Spleen (tissue), 11 donors: ENCODE results near the gene CKAP2L. TPM values are rescaled to one million over a fixed set of nuclear protein-coding genes. Genes with fewer than 3 reads are reported as not detected.
A peak's percentile ranks its signal among the peaks of the same experiment; 100 is the strongest.

Experiments used
- DNase-seq: peaks from one replicate; pipeline ENCODE4 v3.0.0-alpha.2; 2020
- H3K27ac ChIP-seq, 8 donors: fragments of 200-600 bp; sonication (generic) in 7 of 8; 1 replicate in 4 of 8; 2 replicates in 4 of 8; pipeline versions ENCODE4 v1.5.0 to v1.8.0; 2016 to 2021; ENCODE audit warnings: inconsistent platforms in 4 of 8, mild to moderate bottlenecking in 4 of 8, moderate library complexity in 1 of 8
- H3K27me3 ChIP-seq, 7 donors: fragments of 200-600 bp; sonication (generic) in 6 of 7; replicated peaks in 1 of 7; 1 replicate in 4 of 7; 2 replicates in 3 of 7; pipeline versions ENCODE4 v1.5.0 to v1.8.0; 2016 to 2021; ENCODE audit warnings: inconsistent platforms in 3 of 7, mild to moderate bottlenecking in 1 of 7
- H3K36me3 ChIP-seq, 6 donors: fragments of 200-600 bp; sonication (generic) in 5 of 6; 1 replicate in 4 of 6; 2 replicates in 2 of 6; pipeline versions ENCODE4 v1.5.0 to v1.8.0; 2016 to 2021; ENCODE audit warnings: inconsistent platforms in 2 of 6
- H3K4me1 ChIP-seq, 6 donors: fragments of 200-600 bp; sonication (generic) in 5 of 6; 1 replicate in 3 of 6; 2 replicates in 3 of 6; pipeline versions ENCODE4 v1.5.0 to v1.8.0; 2016 to 2021; ENCODE audit warnings: inconsistent platforms in 3 of 6
- H3K4me3 ChIP-seq, 8 donors: fragments of 200-600 bp; sonication (generic) in 7 of 8; 1 replicate in 4 of 8; 2 replicates in 4 of 8; pipeline versions ENCODE4 v1.5.0 to v1.8.0; 2016 to 2021; ENCODE audit warnings: inconsistent platforms in 4 of 8, mild to moderate bottlenecking in 4 of 8, moderate library complexity in 2 of 8
- H3K9me3 ChIP-seq, 8 donors: fragments of 200-600 bp; sonication (generic) in 7 of 8; 1 replicate in 4 of 8; 2 replicates in 4 of 8; pipeline versions ENCODE4 v1.5.0 to v1.8.0; 2016 to 2021; ENCODE audit warnings: inconsistent platforms in 4 of 8
- POLR2A ChIP-seq, 3 donors: fragments of 450-650 bp; IDR thresholded peaks; one replicate each; pipeline ENCODE4 v1.5.1; 2017; ENCODE audit warnings: antibody characterized with exemption in 3 of 3, mild to moderate bottlenecking in 1 of 3
- POLR2AphosphoS5 ChIP-seq, 3 donors: sonication (generic); formaldehyde crosslinking; IDR thresholded peaks; one replicate each; pipeline ENCODE4 v1.5.1; 2017; ENCODE audit warnings: antibody characterized with exemption in 3 of 3
- WGBS, 5 donors: extraction: QIAGEN DNeasy Blood & Tissue Kit in 3 of 5; methylation state at CpG; one replicate each; pipeline versions ENCODE4 v1.1.5 to v1.1.7; 2013 to 2018; 5-methylcytosine and 5-hydroxymethylcytosine counted together
- intact Hi-C: fragments of 100-400 bp; cut with DNase I; formaldehyde crosslinking; loops from one replicate; pipeline ENCODE4 v1.15.0; 2023; ENCODE audit warnings: low total_unique reads
- polyA plus RNA-seq, 3 donors: library from polyadenylated mRNA; stranded (reverse); fragments of 200-250 nt; gene quantifications; one replicate each; pipeline ENCODE4 v1.2.1, GENCODE V29; 2013
- total RNA-seq, 7 donors: library from RNA; depleted of rRNA in 3 of 7; stranded (reverse); fragments of >200 nt in 3 of 7; fragmentation: NEBNext Ultra II Directional in 4 of 7; extraction: Animal tissue kit (Norgen Biotek cat#: 25700) in 4 of 7; gene quantifications; one replicate each; pipeline versions ENCODE4 v1.1.0 to v1.2.1, GENCODE V29; 2016 to 2021
- TF ChIP-seq, protein P1 (sequence below), 11 experiments: fragments of 200-600 bp in 7 of 11; fragments of 450-650 bp in 4 of 11; sonication (generic) in 4 of 11; IDR thresholded peaks in 8 of 11; conservative IDR thresholded peaks in 3 of 11; 1 replicate in 7 of 11; 2 replicates in 4 of 11; pipeline versions ENCODE4 v1.4.0 to v1.8.0; 2016 to 2021; ENCODE audit warnings: antibody characterized with exemption in 11 of 11, inconsistent platforms in 4 of 11, mild to moderate bottlenecking in 1 of 11
- donor health status: healthy with polysubstance abuse.
- donor health status: DM: no; HTN: no; CAD: no; lungs with moderate emphysema.
- donor health status: DM: no; HTN: no; CAD: no.
- donor health status: Bipolar disorder and iron deficiency.
- donor health status: healthy.
- donor health status: DM: no; HTN: no; CAD: no.
- donor health status: DM: yes; HTN: yes; CAD: no.

The CKAP2L gene
- total and polyA plus RNA-seq, 10 donors: 0.20 to 3.5 (median 1.5) TPM

DNA sequence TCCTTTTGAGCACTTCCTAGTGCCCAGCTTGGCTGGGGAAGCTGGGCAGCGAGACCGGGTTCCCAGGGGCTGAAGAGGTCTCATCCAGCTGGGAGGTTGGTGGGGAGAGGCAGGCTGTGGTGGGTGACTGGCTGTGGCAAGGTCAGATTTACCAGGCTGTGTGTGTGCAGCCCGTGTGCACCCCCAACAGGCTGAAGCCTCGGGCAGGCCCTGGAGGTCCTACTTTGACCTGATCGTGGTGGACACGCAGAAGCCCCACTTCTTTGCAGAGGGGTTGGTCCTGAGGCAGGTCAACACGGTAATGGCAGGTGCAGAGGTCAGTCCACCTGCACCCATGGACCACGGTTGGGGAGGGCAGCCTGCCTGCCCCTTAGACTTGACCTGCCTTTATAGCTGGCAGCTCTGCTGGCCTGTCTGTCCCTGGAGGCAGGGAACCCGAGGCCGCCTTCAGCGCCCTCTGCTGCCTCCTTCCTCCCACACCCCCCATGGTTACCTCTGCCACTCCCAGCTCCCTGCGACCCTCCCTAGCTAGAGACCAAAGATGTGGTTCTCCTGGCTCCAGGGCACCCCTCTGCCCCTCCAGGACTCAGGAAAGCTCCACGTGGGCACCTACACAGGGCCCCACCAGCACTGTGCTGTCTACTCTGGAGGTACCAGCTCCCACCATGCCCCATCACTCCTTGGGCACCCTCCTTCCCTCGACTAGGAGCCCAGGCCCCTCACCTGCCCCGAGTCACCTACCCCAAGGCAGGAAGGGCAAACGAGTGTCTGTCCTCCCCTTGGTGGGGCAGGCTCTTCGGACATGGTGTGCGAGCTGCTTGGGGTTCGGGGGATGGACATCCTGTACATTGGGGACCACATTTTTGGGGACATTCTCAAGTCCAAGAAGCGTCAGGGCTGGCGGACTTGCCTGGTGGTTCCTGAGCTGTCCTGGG is 39.6 kb downstream of the CKAP2L start:
- TF ChIP-seq, protein P1, sequence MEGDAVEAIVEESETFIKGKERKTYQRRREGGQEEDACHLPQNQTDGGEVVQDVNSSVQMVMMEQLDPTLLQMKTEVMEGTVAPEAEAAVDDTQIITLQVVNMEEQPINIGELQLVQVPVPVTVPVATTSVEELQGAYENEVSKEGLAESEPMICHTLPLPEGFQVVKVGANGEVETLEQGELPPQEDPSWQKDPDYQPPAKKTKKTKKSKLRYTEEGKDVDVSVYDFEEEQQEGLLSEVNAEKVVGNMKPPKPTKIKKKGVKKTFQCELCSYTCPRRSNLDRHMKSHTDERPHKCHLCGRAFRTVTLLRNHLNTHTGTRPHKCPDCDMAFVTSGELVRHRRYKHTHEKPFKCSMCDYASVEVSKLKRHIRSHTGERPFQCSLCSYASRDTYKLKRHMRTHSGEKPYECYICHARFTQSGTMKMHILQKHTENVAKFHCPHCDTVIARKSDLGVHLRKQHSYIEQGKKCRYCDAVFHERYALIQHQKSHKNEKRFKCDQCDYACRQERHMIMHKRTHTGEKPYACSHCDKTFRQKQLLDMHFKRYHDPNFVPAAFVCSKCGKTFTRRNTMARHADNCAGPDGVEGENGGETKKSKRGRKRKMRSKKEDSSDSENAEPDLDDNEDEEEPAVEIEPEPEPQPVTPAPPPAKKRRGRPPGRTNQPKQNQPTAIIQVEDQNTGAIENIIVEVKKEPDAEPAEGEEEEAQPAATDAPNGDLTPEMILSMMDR (IDR thresholded peaks at IDR 0.05 in 8 of 11, conservative IDR thresholded peaks at IDR 0.05 in 3 of 11): peak in 4 of 11 experiments; percentile 1 to 37 (median 24)
- TF ChIP-seq POLR2AphosphoS5 (IDR thresholded peaks at IDR 0.05) (no peak), POLR2A (IDR thresholded peaks at IDR 0.05) (no peak)
- Histone ChIP-seq H3K4me3 (no peak overlapping the region), H3K9me3 (no peaks in the 10 kb centered on the region), H3K36me3 (no peaks in the 10 kb centered on the region), H3K4me1 (peaks cover 6 to 56% (median 29%) of the 10 kb centered on the region in 6 donors), H3K27me3 (no peaks in the 10 kb centered on the region), H3K27ac (peak overlapping the region in 2 of 8 donors; percentile 17 to 40)
- 69 to 83% (median 79%) methylated on average over 11 to 21 of the region's 21 CpGs for WGBS, 5 donors
- intact Hi-C loops: loop anchor here (5.0 kb wide), 2 partner anchors 98 to 123 kb away; no protein-coding TSS in a partner anchor
- DNase-seq: no peak

DNA sequence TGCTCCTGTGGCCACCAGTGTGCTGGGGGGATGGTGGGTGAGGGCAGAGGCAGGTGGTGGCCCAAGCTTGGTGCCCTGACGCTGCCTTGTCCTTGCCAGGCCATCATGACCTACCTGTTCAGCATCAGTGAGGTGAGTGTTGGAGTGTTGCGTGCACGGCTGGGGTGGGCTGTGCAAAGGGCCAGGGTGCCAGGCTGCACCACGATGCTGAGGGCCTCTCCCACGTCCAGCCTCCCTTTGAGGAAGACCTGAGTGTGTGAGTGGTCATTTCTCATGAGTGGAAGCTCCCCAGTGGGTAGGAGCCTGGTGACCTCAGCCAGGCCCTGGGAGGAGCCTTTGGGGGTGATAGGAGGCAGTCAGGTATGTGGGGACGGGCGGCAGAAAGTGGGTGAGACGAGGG is 40.4 kb downstream of the CKAP2L start:
- 91 to 98% (median 96%) methylated on average over 8 of the region's 8 CpGs for WGBS, 5 donors
- Histone ChIP-seq H3K9me3 (no peaks in the 10 kb centered on the region), H3K4me1 (peaks cover 6 to 48% (median 23%) of the 10 kb centered on the region in 6 donors), H3K27ac (peak overlapping the region in 2 of 8 donors; percentile 17 to 40), H3K27me3 (no peaks in the 10 kb centered on the region), H3K36me3 (no peaks in the 10 kb centered on the region), H3K4me3 (no peak overlapping the region)
- intact Hi-C loops: no loop called here
- no peak for DNase-seq
- TF ChIP-seq POLR2A (IDR thresholded peaks at IDR 0.05): no peak
- no peak for TF ChIP-seq POLR2AphosphoS5 (IDR thresholded peaks at IDR 0.05)
- TF ChIP-seq, protein P1 (IDR thresholded peaks at IDR 0.05 in 8 of 11, conservative IDR thresholded peaks at IDR 0.05 in 3 of 11): no peak

DNA sequence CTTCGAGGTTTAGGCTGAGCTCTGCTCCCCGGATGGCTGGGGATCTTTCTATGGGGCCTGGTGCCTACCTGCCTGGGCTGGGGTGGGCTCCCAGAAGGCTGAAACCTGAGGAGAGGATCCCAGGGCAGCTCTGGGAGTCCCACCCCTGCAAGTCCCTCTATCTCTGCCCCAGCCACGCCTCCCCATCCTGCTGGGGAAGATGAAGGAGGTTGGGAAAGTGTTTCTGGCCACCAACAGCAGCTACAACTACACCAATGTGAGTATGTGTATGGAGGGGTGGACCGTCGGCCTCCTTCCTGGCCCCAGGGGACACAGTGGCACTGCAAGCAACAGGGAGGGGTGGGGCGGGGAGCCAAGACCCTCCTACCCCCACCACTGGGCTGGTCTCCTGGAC is 40.9 kb downstream of the CKAP2L start:
- no peaks in the 10 kb centered on the region for H3K27me3 ChIP-seq
- no peaks in the 10 kb centered on the region for H3K36me3 ChIP-seq
- intact Hi-C loops: no loop called here
- WGBS, 5 donors: 87 to 100% (median 91%) methylated on average over 6 of the region's 6 CpGs
- TF ChIP-seq POLR2A (IDR thresholded peaks at IDR 0.05) (no peak), POLR2AphosphoS5 (IDR thresholded peaks at IDR 0.05) (no peak)
- TF ChIP-seq, protein P1 (IDR thresholded peaks at IDR 0.05 in 8 of 11, conservative IDR thresholded peaks at IDR 0.05 in 3 of 11): no peak
- H3K4me3 ChIP-seq: no peak overlapping the region
- peaks cover 5 to 43% (median 18%) of the 10 kb centered on the region in 6 donors for H3K4me1 ChIP-seq
- no peak overlapping the region for H3K27ac ChIP-seq
- no peak for DNase-seq
- no peaks in the 10 kb centered on the region for H3K9me3 ChIP-seq
